C4-2B (cell line): ENCODE measurements around the gene SEPTIN10.

Source experiments
- H3K27ac ChIP-seq: fragments of 450-650 bp; 2 replicates; pipeline ENCODE4 v1.5.1; 2017
- ZFX ChIP-seq: fragments of 450-650 bp; IDR thresholded peaks from 2 replicates; pipeline ENCODE4 v1.6.1; 2017
- TF ChIP-seq, protein P1 (sequence below): fragments of 450-650 bp; conservative IDR thresholded peaks from 2 replicates; pipeline ENCODE4 v1.5.1; 2017; ENCODE audit warnings: mild to moderate bottlenecking

Gene SEPTIN10

DNA sequence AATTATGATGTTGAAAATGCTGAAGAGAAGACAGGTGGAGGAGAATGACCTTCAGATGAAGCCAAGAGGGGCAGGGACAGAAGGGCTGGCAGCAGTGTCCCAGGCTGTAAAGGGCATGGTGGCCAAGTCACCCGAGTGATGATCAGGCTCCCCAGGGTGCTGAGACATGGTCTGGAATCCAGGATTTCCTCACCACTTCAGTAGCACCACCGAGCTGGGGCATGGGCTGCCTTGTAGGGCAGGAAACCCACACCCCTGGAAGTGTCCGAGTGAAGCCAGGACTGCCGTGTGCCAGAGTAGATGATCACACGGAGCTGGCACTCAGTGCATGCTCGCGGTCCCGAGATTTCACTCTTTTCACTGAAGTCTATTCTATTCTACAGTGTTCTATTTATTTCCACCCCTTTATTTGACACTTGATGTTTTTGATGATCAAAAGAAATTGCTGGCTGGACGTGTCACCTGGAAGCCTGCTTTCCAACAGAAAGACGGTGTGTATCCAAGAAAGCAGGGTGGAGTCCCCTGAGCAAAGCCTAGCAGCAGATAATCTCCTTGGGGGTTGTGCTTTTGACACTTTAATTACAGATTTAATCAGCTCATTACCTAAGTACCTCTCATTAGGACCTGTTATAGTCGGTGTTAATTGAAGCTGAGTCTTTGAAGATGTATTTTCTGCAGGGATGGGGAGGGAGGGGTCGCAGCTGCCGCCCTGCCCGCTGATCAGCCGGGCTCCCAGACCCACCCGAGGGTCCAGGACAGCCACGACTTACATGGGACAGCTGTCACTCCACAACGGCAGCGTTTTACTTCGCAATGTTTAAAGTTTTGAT is 92.3 kb downstream of the SEPTIN10 start:
- TF ChIP-seq, protein P1, sequence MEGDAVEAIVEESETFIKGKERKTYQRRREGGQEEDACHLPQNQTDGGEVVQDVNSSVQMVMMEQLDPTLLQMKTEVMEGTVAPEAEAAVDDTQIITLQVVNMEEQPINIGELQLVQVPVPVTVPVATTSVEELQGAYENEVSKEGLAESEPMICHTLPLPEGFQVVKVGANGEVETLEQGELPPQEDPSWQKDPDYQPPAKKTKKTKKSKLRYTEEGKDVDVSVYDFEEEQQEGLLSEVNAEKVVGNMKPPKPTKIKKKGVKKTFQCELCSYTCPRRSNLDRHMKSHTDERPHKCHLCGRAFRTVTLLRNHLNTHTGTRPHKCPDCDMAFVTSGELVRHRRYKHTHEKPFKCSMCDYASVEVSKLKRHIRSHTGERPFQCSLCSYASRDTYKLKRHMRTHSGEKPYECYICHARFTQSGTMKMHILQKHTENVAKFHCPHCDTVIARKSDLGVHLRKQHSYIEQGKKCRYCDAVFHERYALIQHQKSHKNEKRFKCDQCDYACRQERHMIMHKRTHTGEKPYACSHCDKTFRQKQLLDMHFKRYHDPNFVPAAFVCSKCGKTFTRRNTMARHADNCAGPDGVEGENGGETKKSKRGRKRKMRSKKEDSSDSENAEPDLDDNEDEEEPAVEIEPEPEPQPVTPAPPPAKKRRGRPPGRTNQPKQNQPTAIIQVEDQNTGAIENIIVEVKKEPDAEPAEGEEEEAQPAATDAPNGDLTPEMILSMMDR = no peak
- no peak for TF ChIP-seq ZFX
- H3K27ac ChIP-seq = no peak overlapping the region

DNA sequence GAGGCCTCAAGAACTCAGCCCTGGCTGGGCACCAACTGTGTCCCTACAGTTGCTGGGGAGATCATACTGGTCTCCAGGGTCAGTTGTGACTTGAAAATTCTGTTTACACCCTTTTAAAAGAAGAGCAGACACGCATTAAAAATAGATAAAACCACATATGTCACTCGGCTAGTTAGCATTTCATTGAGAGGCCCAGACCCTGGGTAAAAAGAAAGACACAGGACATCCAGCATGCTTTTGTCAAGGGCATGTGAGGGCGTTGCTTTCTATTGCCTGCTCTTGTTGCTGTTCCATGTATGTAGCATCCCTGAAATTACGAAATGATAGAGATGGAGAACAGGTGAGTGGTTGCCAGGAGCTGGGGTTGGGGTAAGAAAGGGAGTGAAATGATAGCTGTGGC is 94.3 kb downstream of the SEPTIN10 start:
- TF ChIP-seq, protein P1 = no peak
- no peak for TF ChIP-seq ZFX
- no peak overlapping the region for H3K27ac ChIP-seq

DNA sequence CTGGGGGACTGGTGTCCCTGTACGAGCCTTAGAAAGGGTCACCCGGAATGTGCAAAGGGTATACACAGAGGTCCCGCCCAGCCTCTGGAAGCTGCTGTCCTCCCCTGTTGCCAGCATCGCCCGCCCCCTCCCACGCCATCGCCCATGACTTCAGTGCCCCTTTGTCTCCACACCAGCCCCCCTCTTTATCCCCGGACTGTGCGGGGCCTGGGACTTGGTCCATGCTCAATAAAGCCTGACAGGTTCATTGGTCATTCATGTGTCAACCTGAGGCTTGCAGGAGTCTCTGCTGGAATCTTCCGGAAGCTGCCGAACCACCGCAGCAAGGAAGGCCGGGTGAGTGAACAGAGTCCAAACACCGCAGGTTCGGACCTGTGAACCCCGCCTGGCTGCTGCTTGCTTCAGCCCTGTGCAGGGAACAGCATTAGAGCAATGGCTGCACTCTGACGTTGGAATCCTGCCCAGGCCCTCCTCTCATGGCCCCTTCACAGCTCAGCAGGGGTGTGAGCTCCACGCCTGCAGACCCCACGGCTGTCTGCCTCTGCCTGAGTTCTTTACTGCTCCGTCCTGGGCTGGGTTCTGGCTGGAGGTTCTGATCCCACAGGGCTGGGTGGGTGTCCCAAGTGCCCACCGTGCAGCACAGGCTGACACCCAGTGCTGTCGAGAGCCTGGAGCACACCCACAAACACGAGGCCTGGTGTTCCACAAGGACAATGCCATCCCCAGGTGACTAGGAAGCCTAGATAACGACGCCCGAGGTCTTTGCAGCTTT is 96.5 kb downstream of the SEPTIN10 start:
- H3K27ac ChIP-seq = no peak overlapping the region
- TF ChIP-seq ZFX = no peak
- TF ChIP-seq, protein P1 = no peak

DNA sequence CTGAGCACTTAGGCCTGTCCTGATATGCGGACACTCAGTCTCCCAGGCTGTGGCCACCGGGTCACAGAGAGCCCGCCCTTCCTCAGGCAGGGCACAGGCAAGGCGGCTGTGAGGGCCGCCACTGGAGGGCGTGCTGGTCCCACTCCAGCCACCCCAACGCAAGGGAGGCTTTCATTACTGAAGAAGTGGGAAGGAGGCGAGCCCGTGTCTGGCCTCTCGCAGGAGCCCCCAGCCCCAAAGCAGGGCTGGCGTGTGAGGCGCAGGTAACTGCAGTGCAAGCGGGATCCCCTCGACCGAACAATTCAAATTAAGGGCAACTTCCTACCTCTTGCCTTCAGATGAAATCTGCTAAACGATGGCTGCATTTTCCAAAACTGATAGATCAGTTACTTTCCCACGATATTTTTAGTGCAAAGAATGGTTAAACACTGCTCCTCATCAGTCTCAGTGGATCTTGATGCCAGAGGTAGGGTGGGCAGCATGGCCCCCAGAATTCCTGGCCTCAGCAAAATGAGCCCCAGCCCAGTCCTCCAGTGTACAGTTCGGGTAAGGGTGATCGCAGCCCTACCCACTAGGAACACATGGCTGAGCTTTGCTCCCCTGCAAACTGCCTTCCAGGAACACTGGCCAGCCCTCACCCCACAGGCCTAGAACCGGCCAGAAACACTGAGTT is 97.2 kb downstream of the SEPTIN10 start:
- TF ChIP-seq ZFX = no peak
- TF ChIP-seq, protein P1 = peak; percentile 94
- H3K27ac ChIP-seq = no peak overlapping the region

DNA sequence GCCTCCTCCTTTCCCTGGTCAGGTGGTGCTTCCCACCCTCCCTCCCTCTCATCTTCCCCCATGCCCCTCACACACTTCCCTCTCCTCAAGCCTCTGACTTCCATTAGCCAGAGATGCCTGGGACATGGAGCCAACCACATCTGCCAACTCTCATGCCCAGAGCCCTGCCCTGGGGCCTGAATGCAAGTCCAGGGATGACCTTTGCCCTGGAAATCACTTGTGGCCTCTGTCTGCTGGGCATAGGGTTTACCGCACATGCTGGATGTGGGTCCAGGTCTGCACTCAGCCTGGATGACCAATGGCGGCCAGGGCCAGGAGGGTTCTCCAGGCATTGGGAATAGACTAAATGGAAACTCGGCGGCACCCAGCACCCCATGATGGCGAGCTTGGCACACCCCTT is 98.9 kb downstream of the SEPTIN10 start:
- H3K27ac ChIP-seq = no peak overlapping the region
- no peak for TF ChIP-seq ZFX
- TF ChIP-seq, protein P1 = no peak

DNA sequence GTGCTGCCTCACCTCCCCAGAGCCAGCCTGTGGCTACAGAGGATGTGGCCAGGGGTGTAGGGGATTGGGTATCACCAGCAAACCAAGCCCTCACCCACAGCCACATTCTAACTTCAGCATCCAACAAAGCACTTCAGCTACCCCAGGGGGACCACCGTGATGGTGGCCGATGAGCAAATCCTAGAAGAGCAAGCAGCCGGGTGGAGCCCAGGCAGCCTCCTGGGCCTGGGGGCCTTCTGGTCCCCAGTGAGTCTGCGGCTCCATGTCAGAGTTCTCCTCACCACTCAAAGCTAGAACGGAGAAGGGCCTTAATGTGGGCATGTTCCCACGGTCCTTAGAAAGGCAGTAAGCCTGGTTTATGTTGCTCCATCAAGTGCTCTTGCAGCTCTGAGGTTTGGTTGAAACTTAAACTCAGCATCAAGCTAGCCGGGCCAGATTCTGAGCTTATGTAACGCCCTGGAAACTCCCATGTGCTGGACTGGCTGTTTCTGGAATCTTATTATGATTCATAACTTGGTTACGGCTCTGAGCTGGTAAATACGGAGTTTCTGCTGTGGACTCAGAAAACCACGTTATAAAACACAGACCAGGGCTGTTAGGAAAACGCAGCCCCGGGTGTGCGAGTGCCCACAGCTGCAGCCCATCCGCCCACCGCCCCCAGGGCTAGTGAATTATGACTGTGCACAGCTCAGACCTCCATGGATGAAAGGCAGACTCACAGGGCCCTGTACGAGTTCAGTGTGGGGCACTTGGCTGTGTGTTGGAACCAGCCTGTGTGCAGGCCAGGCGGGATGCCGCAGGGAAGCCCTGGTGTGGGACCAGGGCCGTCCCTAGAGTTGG is 99.8 kb downstream of the SEPTIN10 start:
- H3K27ac ChIP-seq = no peak overlapping the region
- TF ChIP-seq ZFX = no peak
- TF ChIP-seq, protein P1 = no peak
